Measurements from ENCODE around the gene IL17RA.

The IL17RA gene

DNA sequence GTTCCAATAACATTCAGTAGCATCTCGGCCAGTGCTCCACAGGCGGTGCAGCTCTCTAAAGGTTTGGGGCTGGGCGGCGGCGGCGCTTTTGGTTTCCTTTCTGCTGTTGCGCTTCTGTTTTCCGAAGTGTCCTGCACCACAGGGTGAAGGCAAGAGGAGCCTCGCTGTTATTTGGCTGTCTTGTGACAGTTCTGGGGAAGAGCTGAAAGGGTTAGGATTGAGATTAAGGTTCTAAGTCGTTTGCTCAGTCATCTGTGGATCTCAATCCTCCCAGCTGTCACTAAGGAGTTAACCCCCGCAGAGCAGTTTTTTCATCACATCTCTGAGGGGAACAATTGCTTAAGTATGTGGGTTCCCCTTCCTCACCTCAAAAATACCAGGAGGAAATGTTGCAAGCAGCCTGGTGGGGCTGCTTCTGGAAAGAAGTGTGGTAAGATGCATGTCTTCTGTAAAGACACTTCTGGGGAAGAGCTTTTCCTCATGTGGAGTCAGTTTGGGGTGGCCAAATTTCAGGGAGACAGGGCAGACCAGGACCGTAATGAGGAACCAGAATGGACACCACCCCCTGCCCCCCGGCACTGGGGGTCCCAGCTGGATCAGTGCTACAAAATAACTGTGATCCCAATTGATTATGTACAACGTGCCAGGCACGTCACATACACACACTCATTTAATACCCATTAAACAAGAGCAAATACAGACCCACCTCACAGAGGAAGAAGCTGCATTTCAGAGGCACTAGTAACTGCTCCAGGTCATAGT lies 22.2 kb downstream of the IL17RA start:
- no peak for DNase-seq

DNA sequence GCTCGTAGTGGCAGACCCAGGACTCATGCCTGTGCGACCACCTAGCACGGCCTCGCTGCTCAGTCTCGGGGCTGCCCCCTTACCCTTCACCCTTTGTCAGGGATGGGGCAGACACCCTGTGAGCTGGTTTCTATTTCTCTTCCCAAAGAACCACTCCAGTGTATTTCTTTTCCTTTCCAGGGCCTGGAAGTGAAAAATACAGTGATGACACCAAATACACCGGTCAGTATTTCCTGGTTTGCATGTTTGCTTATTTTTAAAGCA lies 22.7 kb downstream of the IL17RA start:
- no peak for DNase-seq

DNA sequence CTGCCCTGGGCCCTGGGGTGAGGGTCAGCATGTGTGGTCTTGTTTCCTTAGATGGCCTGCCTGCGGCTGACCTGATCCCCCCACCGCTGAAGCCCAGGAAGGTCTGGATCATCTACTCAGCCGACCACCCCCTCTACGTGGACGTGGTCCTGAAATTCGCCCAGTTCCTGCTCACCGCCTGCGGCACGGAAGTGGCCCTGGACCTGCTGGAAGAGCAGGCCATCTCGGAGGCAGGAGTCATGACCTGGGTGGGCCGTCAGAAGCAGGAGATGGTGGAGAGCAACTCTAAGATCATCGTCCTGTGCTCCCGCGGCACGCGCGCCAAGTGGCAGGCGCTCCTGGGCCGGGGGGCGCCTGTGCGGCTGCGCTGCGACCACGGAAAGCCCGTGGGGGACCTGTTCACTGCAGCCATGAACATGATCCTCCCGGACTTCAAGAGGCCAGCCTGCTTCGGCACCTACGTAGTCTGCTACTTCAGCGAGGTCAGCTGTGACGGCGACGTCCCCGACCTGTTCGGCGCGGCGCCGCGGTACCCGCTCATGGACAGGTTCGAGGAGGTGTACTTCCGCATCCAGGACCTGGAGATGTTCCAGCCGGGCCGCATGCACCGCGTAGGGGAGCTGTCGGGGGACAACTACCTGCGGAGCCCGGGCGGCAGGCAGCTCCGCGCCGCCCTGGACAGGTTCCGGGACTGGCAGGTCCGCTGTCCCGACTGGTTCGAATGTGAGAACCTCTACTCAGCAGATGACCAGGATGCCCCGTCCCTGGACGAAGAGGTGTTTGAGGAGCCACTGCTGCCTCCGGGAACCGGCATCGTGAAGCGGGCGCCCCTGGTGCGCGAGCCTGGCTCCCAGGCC lies 23.7 kb downstream of the IL17RA start:
- no peak for DNase-seq

DNA sequence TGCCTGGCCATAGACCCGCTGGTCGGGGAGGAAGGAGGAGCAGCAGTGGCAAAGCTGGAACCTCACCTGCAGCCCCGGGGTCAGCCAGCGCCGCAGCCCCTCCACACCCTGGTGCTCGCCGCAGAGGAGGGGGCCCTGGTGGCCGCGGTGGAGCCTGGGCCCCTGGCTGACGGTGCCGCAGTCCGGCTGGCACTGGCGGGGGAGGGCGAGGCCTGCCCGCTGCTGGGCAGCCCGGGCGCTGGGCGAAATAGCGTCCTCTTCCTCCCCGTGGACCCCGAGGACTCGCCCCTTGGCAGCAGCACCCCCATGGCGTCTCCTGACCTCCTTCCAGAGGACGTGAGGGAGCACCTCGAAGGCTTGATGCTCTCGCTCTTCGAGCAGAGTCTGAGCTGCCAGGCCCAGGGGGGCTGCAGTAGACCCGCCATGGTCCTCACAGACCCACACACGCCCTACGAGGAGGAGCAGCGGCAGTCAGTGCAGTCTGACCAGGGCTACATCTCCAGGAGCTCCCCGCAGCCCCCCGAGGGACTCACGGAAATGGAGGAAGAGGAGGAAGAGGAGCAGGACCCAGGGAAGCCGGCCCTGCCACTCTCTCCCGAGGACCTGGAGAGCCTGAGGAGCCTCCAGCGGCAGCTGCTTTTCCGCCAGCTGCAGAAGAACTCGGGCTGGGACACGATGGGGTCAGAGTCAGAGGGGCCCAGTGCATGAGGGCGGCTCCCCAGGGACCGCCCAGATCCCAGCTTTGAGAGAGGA lies 24.5 kb downstream of the IL17RA start:
- no peak for DNase-seq

DNA sequence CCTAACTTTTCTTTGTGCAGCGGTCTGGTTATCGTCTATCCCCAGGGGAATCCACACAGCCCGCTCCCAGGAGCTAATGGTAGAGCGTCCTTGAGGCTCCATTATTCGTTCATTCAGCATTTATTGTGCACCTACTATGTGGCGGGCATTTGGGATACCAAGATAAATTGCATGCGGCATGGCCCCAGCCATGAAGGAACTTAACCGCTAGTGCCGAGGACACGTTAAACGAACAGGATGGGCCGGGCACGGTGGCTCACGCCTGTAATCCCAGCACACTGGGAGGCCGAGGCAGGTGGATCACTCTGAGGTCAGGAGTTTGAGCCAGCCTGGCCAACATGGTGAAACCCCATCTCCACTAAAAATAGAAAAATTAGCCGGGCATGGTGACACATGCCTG lies 25.2 kb downstream of the IL17RA start:
- DNase-seq, result no peak

DNA sequence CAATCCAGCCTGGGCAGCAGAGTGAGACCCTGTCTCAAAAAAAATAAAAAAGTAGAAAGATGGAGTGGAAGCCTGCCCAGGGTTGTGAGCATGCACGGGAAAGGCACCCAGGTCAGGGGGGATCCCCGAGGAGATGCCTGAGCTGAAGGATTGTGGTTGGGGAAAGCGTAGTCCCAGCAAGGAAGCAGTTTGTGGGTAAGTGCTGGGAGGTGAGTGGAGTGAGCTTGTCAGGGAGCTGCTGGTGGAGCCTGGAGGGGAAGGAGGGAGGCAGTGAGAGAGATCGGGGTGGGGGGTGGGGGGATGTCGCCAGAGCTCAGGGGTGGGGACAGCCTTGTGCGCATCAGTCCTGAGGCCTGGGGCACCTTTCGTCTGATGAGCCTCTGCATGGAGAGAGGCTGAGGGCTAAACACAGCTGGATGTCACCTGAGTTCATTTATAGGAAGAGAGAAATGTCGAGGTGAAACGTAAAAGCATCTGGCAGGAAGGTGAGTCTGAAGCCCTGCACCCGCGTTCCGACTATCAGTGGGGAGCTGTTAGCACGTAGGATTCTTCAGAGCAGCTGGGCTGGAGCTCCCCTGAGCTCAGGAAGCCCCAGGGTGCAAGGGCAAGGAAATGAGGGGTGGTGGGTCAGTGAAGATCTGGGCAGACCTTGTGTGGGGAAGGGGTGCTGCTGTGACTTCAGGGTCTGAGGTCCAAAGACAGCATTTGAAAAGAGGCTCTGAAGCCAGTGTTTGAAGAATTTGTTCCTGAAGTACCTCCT lies 26.2 kb downstream of the IL17RA start:
- no peak for DNase-seq

DNA sequence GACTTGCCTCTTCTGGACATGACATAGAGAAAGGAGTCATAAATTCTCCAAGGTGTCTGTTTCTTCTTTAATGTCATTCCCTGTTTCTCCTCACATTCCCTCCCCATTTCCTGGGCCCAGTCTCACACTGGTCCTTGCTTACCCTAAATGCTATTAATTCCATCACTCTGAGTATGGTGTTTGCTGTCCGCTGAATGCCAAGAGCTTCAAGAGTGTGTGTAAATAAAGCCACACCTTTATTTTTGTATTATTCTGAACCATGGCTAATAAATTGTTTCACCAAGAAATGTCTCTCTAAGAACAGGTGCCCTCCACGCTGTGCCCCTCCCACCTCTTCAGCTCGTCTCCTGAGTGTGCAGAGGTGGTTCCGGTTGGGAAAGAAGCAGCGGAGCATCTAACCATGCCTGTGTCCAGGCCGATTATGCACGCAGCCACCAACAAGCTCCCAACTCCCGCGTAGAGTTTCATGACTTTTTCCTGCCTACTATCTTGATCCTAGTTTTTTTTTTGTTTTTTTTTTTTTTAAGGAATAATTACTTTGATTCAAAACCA lies 27.8 kb downstream of the IL17RA start:
- no peak for DNase-seq

DNA sequence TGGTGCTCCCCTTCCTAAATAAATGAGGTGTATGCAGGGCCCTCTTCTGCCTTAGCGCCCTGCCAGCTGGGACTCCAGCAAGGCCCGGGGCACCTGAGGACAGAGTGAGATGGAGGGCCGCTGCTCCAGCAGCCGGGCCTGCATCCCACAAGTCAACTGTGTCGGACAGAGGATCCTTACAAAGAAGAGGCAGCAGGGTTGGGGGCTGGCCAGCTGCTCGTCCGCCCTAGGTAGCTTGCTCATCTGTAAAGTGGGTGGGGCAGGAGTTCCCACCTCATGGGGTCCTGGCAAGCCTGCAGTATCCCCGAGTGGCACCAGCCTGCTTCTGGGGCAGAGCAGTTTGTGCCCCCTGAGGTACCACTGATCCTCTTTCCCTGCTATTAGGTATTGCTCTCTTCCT lies 28.8 kb downstream of the IL17RA start:
- no peak for DNase-seq

DNA sequence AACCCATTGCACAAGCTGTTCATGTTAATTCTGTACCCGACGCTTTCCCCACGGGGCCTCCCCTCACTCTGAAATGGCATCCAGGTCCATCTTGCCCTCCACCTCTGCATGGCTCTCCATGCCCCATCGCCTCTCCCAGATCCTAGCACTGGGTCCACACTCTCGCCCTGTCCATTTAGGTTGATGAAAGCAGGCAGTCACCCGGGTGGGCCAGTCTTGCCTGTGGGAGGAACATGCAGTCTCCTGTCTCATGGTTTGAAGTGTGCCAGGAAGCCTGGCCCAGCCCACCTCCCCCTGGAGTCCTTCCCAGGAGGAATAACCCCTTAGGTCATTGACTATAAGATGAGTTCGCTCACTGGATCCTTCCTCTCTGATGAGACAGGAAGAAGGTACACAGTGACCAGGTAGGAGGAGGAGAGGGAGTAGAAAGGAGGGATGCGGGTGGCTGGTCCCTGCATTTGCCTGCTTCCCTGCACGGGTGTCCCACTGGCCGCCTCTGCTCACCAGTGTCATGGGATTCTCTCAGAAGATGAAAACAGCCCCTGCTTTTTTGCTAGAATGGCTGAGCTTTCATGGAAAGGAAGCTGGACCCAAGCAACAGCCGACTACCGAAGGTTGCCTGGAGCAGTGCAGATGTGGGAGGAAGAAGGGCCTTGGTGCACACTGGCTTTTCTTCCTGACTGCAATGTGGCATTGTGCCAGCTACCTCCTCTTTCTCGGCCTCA lies 29.5 kb downstream of the IL17RA start:
- DNase-seq, result no peak

DNA sequence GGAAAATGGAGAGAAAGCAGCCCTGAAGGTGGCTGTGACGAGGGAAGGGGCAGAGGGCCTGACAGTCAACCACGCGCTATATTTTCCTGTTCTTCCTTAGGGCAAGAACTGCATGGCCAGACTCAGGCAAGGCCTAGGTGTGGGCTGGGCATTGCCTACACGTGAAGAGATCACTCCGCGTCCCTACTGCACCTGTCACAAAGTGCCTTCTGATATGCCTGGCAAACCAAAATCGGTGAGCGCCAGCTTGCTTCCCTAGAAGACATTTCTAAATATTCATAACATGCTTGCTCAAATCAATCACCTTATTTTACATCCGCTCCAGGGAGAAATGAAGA lies 30.1 kb downstream of the IL17RA start:
- DNase-seq, result no peak

DNA sequence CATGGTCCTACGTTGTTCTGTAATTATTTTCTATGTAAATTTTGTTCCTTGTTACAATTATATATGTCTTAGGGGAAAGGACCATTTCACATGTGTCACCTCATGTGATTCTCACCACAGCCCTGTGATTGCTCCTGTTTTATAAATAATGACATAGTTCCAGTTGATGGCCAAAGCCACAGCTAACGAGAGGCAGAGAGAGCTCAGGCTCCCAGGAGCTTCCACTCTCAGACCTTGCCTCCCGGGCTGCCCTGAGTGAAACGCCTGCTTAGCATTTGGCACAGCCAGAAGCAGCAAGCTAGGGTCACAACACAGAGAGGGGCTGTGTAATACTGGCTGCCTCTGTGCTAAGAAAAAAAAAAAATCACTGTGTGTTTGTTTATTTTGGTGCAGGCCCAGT lies 30.4 kb downstream of the IL17RA start:
- DNase-seq, result no peak

DNA sequence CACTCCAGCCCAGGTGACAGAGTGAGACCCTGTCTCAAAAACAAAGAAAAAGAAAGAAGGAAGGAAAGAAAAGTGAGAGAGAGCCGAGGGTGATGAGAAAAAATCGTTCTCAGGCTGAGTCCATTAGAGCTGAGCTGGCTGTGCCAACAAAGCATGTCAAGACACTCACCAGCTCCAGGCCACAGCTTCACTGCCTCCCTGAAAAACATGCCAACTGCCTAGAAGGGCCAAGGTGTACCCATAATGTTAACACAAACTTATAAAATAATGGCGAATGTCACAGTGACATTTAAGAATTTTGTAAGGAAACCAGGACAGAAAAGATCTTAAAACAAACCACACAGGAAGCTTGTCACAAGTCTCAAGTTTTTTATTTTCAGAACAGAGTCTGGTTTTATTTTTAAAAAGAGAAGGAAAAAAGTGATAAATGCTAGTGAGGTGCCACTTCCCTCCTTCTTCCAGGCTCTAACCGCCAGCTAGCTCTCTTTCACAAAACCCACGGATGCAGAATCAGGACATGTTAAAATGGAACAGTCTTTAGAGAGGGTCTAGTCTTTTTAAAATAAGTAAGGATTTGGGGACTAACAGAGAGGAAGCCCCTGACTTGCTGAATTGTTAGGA lies 31.3 kb downstream of the IL17RA start:
- DNase-seq, result no peak

DNA sequence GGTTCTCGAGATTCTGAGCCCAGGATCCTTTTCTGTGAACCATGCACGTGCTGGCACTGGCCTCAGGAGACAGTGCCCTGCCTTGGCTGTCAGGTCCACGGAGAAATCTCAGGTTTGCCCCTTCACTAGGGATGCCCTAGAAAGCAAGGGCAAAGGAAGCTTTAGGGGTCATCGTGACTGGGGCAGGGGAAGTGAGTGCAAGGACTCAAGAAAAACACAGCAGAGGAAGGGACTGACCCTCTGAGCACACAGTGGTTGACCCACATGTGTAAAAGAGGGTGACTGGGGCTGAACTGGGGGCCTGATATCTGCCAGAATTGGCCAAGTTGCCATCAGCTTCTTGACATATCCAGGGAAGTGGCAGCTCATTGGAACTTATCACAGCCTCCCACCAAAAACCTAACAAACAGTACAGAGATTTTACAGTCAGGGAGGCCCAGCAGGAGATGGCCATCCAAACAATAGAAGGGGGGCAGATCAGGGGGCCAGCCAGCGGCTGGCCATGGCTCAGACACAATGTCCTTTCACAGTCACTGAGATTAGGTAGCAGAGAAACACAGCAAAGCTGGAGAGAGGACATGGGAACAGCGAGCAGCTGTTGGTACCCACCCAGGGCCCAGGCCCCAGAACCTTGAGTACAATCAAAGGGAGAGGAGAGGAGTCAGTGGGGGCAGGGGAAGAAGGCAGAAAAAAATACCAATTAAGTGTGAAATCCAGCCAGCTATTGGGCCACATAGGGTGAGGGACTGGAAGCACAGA lies 32.0 kb downstream of the IL17RA start:
- no peak for DNase-seq

DNA sequence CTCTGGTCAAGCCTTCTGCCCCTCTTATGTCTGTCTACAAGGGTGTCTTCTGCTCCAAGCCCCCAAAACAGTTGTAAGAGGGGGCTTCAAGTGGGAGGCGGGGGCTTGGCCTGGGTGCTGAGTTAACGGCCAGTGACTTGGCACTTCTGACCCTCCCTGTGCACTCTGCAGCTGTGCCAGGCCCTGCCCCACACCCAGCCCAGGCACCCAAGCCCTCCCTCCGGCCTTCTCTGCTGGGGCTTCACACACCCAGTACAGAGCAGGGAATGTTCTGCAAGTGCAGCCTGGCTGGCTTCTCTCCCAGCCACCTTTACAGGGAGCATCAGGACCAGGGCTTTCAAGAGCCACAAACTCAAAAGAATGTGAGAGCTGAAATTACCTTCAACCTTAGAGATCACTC lies 32.6 kb downstream of the IL17RA start:
- no peak for DNase-seq

DNA sequence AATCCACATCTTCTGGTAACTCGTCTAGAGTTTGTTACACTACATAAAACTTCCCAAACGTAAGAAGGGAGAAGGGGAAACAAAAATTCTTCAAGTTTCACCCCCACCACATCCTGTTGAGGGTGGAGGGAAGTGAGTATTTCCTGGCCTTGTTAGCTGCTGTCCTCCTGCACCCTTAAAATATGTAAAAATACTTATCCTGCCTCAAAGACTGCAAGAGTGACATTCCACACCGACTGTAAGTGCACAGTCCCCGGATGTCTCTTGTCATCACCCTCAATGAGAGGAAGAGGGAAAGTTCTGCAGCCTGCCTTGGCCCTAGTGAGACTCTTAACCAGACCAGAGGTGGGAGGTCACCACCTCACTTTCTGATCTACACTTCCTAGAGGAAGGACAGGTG lies 33.1 kb downstream of the IL17RA start:
- DNase-seq, result no peak

DNA sequence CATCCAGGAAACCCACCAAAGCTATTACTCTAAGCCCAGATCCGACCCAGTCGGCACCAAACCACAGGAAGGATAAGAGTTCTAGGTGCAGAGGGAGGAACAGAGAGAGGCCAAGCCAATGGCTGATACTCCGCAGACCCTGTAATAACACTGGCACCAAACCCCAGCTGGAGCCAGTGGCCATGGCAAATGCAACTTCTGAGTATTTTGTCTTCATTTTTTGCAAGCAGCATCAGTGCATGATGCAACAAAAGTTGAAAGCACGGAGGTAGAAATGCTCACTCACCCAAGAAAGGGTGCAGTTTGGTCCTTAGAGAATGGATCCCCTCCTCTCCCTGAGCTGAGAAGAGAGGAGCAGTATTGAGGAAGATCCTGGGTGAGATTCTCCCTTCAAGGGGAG lies 33.5 kb downstream of the IL17RA start:
- DNase-seq, result no peak

DNA sequence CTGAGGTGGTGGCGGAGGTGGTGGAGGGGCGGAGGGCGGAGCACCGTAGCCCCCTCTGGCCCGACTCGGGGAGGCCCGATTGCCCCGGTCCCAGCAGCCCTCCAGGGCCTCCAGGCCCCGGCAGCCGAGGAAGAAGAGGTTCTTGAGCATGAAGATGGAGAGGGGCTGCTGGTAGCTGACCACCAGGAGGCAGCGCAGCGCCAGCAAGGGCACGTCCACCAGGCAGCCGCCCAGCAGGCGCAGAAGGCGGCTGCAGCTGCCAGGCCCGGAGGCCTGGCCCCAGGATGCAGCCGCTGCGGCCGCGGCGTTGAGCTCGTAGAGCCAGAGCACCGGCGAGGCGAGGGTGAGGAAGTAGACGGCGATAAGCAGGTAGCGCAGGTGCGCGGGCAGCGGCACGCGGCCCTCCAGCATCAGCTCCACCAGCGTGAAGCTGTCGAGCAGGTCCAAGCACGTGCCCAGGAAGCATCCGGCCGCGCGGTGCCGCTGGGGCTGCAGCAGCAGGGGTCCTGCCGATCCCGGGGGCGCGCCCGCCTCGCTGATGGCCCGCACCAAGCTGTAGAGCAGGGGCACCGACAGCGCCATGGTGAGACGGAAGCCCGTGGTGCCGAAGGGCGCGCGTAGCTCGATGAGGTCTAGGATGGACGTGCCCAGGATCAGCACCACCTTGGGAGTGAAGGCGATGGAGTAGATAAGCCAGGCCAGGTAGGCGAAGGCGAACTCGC lies 34.8 kb downstream of the IL17RA start:
- no peak for DNase-seq

DNA sequence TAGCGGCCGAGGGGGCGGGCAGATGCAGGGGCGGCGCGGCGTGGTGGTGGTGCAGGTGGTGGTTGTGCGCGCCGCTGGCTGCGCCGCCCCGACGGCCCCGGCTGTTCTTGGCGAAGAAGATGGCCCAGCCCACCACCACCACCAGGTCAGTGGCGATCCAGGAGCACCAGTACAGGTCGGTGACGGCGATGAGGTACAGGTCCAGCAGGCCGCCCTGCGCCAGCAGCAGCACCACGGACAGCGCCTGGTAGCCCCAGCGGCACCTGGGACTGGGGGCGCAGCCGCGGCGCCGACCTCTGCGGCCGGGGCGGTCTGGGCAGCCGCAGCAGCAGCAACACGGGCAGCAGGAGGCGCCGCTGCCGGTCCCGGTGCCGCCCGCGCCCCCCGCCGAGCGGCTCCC lies 35.5 kb downstream of the IL17RA start:
- DNase-seq, result no peak

DNA sequence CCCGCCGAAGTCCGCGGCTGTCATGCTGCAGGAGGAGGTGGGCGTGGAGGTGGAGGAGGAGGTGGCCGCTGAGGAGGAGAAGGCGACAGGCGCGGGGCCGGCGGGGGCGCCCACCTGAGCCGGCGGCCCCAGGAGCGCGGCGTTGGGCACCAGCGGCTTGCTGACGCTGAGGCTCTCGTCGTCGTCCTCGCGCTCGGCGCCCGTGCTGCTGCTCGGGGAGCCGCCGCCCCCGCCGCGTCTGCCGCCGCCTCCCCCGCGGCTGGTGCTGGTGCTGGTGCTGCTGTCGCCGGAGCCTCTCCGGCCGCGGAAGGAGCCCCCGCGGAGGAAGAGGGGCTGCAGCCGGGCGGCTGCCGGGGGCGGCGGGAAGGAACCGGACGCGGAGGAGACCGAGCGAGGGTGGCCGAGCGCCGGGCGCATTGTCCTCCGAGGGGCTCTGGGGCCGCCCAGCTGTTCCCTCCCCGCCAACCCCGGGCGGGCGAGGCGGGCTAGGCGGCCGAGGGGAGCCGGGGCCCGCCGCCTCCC lies 36.0 kb downstream of the IL17RA start:
- no peak for DNase-seq

Measured in COR-L47 (cell line).